Peyer's patch (tissue), 4 donors: ENCODE results near the gene CCL18. TPM values are rescaled to one million over a fixed set of nuclear protein-coding genes. Genes with fewer than 3 reads are reported as not detected.
"Not testable (repeated sequence)": the region's sequence is repeated elsewhere in the genome, so short reads cannot be mapped to it uniquely, and the experiment has no call there.

Experiments
- DNase-seq, 3 donors: peaks; one replicate each; pipeline ENCODE4 v3.0.0-alpha.2; 2017 to 2019
- H3K27ac ChIP-seq, 4 donors: fragments of 200-600 bp; sonication (generic); one replicate each; pipeline ENCODE4 v1.5.1; 2016 to 2019
- H3K27me3 ChIP-seq, 2 donors: fragments of 200-600 bp; sonication (generic); one replicate each; pipeline ENCODE4 v1.5.1; 2019
- H3K36me3 ChIP-seq, 3 donors: fragments of 200-600 bp; sonication (generic); one replicate each; pipeline ENCODE4 v1.5.1; 2016 to 2019
- H3K4me1 ChIP-seq, 4 donors: fragments of 200-600 bp; sonication (generic); one replicate each; pipeline ENCODE4 v1.5.1; 2016 to 2019
- H3K4me3 ChIP-seq, 4 donors: fragments of 200-600 bp; sonication (generic); 1 replicate in 3 of 4; 2 replicates in 1 of 4; pipeline ENCODE4 v1.5.1; 2016 to 2019; ENCODE audit warnings: mild to moderate bottlenecking in 1 of 4
- H3K9me3 ChIP-seq, 4 donors: fragments of 200-600 bp; sonication (generic); one replicate each; pipeline ENCODE4 v1.5.1; 2016 to 2019; ENCODE audit warnings: mild to moderate bottlenecking in 1 of 4
- POLR2A ChIP-seq, 2 donors: fragments of 450-650 bp; IDR thresholded peaks; one replicate each; pipeline ENCODE4 v1.5.1; 2017; ENCODE audit warnings: antibody characterized with exemption in 2 of 2, mild to moderate bottlenecking in 2 of 2, moderate library complexity in 2 of 2
- total RNA-seq, 4 donors: library from RNA; depleted of rRNA; stranded (reverse); fragments of >200 nt; gene quantifications; one replicate each; pipeline ENCODE4 v1.1.0, GENCODE V29; 2016
- TF ChIP-seq, protein P1 (sequence below), 6 experiments: fragments of 450-650 bp in 4 of 6; fragments of 200-600 bp in 2 of 6; sonication (generic) in 1 of 6; IDR thresholded peaks; one replicate each; pipeline ENCODE4 v1.5.1; 2017 to 2019; ENCODE audit warnings: antibody characterized with exemption in 6 of 6, mild to moderate bottlenecking in 3 of 6, moderate library complexity in 1 of 6

Gene CCL18
- total RNA-seq, 4 donors from 2014 or later: 3.3 to 3.9 TPM; not detected in 2

DNA sequence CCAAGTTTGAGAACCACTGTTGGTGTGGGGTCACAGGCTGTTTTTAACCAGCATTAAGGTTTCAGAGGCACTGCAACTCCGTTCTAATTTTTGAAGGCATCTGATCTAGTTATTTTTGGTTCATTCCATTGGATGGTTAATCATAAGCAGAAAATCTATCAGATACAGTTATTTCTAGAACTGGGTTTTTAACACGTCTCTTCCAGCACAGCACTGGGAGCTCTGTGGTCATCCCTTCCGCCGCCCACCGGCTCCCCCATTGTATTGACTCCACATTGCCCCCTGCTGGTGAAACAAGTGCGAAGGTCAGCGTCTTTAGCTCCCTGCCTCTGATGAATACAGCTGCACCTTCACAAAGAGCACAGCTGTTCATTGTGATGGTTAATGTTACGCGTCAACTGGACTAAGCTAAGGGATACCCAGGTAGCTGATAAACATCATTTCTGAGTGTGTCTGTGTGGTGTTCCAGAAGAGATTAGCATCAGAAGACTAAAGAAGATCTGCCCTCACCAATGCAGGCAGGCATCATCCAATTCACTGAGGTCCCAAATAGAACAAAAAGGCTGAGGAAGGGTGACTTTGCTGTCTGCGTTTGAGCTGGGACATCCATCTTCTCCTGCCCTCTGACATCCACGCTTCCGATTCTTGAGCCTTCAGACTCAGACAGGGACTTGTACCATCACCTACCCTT is 8.5 kb downstream of the CCL18 start:
- no peak for TF ChIP-seq POLR2A (IDR thresholded peaks at IDR 0.05)
- TF ChIP-seq, protein P1, sequence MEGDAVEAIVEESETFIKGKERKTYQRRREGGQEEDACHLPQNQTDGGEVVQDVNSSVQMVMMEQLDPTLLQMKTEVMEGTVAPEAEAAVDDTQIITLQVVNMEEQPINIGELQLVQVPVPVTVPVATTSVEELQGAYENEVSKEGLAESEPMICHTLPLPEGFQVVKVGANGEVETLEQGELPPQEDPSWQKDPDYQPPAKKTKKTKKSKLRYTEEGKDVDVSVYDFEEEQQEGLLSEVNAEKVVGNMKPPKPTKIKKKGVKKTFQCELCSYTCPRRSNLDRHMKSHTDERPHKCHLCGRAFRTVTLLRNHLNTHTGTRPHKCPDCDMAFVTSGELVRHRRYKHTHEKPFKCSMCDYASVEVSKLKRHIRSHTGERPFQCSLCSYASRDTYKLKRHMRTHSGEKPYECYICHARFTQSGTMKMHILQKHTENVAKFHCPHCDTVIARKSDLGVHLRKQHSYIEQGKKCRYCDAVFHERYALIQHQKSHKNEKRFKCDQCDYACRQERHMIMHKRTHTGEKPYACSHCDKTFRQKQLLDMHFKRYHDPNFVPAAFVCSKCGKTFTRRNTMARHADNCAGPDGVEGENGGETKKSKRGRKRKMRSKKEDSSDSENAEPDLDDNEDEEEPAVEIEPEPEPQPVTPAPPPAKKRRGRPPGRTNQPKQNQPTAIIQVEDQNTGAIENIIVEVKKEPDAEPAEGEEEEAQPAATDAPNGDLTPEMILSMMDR (IDR thresholded peaks at IDR 0.05): peak; percentile 9 to 78 (median 72)
- Histone ChIP-seq H3K4me3 (no peak overlapping the region), H3K9me3 (peaks cover 0 to 5% (median 2%) of the 10 kb centered on the region in 4 donors), H3K27me3 (no peaks in the 10 kb centered on the region), H3K27ac (no peak overlapping the region), H3K4me1 (no peaks in the 10 kb centered on the region), H3K36me3 (no peaks in the 10 kb centered on the region)
- peak; percentile 60 to 79 (median 65) for DNase-seq

DNA sequence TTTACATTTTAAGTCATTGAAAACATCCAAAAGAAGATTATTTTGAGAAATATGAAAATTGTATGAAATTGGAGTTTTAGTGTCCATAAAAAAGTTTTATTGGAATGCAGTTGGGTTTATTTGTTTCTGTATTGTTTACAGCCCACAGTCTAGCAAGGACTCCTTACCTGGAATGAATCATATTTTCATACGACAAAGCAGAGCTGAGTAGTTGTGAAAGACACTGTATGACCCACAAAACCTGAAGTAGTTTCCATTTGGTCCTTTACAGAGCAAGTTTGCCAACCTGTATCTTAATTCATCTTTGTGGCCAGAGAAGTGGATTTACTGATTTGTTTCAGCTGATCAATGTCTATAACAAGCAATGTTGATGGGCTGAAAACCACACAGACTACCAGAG is 10.3 kb downstream of the CCL18 start:
- H3K27me3 ChIP-seq: no peaks in the 10 kb centered on the region
- no peak for DNase-seq
- H3K27ac ChIP-seq: no peak overlapping the region
- TF ChIP-seq, protein P1 (IDR thresholded peaks at IDR 0.05): no peak
- no peak for TF ChIP-seq POLR2A (IDR thresholded peaks at IDR 0.05)
- H3K4me1 ChIP-seq: no peaks in the 10 kb centered on the region
- H3K4me3 ChIP-seq: no peak overlapping the region
- H3K36me3 ChIP-seq: no peaks in the 10 kb centered on the region
- H3K9me3 ChIP-seq: peaks cover 0 to 6% (median 2%) of the 10 kb centered on the region in 4 donors

DNA sequence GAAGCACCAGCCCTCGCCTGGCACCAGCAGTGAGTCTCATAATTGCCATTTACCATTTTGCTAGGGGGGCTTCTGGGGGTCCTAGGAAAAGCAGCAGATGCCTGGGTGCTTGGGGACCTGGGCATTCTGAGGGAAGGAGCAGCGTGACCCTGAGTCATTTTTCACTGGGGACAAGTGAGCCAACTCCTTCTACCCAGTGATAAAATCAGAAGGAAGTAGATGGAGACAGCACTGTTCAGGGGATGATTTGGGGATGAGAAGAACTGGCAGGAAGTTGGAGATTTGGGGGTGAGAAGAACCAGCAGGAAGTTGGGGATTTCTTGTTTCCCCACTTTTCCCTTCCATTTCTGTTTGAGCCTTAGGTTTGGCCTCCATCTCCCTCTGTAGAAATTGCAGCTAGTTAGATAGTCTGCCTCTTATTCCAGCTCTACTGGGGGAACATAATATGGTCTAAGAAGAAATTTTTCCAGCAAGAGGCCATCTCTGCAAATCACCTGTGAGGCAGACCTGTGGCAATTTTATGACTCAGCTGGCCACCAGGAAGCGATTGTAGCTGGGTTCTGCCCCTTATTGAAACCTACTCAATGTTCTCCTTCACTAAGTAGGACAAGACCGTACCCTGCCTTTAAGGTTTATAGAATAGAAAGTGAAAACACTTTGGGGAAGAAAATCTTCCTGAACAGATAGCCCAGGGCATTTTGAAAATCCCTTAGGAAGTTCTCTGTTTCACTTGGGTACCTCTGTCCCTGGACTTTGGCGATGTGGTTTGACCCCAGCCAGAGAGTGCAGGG is 17.8 kb downstream of the CCL18 start:
- not testable (repeated sequence) for DNase-seq, H3K27me3 ChIP-seq, H3K4me3 ChIP-seq, H3K36me3 ChIP-seq, H3K9me3 ChIP-seq, H3K4me1 ChIP-seq
- peak overlapping the region; percentile 60 to 80 (median 68) for H3K27ac ChIP-seq

DNA sequence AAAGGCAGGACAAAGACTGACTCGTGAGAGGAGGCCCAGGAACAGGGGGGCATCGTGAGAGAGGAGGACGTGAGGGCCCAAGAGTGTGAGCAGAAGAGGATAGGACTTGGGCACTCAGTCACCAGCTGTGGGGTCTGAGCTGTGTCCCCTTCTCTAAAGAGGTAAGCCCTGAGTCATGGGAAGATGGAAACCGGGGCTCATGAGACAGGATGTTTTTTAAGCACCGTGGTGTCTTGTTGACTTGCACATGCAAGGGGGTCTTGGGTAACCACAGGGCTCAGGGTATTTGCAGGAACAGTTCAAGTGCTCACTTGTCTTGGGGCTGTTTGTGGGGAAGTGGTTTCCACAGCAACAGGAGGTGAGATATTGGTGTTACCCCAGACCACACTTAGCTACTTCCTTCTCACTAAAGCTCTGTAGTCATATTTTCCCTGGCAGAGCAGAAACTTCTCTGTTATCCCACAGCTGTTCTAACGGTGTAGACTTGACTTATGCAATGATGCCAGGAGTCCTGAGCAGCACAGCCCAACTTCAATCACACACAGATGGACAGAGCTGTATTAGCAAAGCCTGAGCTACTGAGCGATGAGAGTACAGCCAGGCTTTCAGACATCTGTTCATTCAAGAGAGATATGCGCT is 18.5 kb downstream of the CCL18 start:
- H3K4me3 ChIP-seq, H3K27me3 ChIP-seq, H3K9me3 ChIP-seq, H3K4me1 ChIP-seq, H3K36me3 ChIP-seq: not testable (repeated sequence)
- DNase-seq: peak in 2 of 3 donors; percentile 66 to 85
- peak overlapping the region; percentile 60 to 80 (median 68) for H3K27ac ChIP-seq

DNA sequence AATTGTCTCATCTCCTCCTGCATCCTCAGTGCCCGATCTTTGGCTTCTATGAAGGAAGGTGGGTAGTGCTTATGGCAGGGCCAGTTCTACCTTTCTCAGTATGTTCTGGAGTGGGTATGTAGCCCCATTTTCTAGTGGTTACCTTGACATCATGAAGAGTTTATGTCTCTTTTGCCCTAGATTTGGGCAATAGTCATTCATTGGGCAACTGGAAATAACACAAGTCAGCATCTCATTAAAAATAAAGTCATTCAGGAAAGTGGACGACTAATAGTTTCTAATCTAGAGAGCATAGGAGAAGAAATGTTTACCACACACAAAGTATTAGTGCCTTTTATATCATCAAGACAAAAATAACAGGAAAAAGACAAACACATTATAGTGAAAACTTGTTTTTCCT is 19.6 kb downstream of the CCL18 start:
- H3K36me3 ChIP-seq, H3K27ac ChIP-seq, H3K4me1 ChIP-seq, H3K27me3 ChIP-seq, H3K9me3 ChIP-seq, DNase-seq, H3K4me3 ChIP-seq: not testable (repeated sequence)

DNA sequence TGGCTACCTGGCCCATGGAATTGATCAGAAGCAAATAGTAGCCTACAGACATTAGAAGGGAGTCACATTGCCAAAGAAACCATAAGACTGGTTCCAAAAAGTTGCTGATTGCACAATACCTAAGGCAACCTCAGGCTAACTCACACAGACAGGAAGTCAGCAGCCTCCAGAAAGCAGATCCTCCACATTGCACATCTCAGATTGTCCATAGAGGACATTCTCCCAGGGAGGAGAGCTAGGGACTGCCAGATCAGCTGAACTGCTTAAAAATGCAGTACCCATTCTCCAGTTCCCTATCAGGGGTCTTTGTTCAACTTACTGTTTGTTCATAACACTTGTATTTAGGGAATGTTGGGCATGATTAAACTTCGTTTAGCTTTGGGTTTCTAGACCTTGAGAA is 21.7 kb downstream of the CCL18 start:
- TF ChIP-seq POLR2A (IDR thresholded peaks at IDR 0.05): no peak
- TF ChIP-seq, protein P1 (IDR thresholded peaks at IDR 0.05): no peak
- Histone ChIP-seq H3K4me3 (no peak overlapping the region), H3K36me3 (no peaks in the 10 kb centered on the region), H3K9me3 (no peaks in the 10 kb centered on the region), H3K4me1 (peaks cover 0 to 7% (median 0%) of the 10 kb centered on the region in 4 donors), H3K27me3 (no peaks in the 10 kb centered on the region), H3K27ac (peak overlapping the region in 1 of 4 donors; percentile 30)
- DNase-seq: no peak

DNA sequence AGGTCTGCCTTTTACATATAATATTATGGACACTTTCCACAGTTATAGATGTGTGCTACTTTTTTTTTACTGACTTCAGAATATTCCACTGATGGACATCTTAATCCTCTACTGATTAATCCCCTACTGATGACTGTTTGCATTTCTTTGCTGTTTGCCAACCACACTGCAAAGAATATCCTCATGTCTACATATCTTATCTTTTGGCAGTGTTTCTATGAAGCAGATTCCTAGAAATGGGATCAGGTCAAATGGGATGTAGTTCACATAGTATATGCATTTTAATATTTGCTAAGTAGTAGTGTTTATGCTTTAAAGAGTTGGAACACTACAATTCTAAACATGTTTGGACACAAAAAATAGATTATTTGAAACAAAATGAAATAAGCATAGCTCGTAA is 22.7 kb downstream of the CCL18 start:
- H3K9me3 ChIP-seq: no peaks in the 10 kb centered on the region
- no peak overlapping the region for H3K27ac ChIP-seq
- TF ChIP-seq, protein P1 (IDR thresholded peaks at IDR 0.05): no peak
- TF ChIP-seq POLR2A (IDR thresholded peaks at IDR 0.05): no peak
- no peaks in the 10 kb centered on the region for H3K27me3 ChIP-seq
- peaks cover 0 to 7% (median 0%) of the 10 kb centered on the region in 4 donors for H3K4me1 ChIP-seq
- DNase-seq: no peak
- H3K4me3 ChIP-seq: no peak overlapping the region
- H3K36me3 ChIP-seq: no peaks in the 10 kb centered on the region

DNA sequence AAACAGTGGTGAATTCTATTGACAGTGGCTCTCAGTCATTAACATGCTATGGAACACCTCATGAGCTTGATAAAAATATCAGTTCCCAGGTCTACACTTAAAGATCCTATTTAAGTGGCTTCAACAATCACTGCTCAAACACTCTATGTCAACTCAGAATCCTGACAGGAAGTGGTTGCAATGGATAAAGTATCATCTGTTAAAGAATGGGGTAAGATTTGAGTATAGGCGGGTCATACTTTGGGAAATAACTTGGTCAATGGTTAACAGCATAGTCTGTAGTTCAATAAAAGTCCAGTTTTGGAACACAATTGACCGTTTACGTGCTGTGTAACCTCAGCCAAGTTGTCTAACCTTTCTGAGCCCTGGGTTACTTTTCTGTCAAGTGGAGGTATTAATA is 23.4 kb downstream of the CCL18 start:
- not testable (repeated sequence) for H3K36me3 ChIP-seq, H3K9me3 ChIP-seq, H3K27me3 ChIP-seq, H3K4me1 ChIP-seq, H3K27ac ChIP-seq, DNase-seq, H3K4me3 ChIP-seq

DNA sequence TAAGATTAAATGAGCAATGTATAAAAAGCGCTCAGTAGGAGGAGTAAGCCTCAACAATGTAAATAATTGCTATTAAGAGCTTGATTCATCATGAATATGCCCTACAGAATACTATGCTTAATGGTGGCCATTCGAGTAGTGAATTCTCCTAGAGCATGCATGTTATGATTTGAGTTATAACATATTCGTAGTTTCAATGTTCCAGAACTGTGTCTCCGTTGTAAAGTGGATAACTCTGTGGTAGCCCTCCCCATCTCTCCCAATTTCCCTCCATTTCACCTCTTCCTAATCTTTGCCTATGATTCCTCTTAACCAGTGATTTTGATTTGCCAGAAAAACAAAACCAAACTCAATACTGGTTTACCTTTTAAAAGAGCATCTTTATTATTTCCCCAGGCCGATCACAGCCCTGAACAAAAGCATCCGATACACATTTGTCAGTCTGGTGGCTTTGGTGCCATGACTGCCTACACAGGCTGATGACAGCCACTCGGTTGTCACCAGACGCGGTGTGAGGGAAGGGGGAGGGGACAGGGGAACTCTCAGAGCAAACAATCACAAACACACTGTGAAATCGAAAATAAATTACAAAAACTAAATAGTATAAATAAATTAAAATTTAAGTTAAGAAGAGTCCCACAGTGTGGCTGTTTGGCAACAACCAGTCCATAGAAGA is 24.0 kb downstream of the CCL18 start:
- H3K9me3 ChIP-seq, H3K36me3 ChIP-seq, H3K4me3 ChIP-seq, DNase-seq, H3K4me1 ChIP-seq, H3K27me3 ChIP-seq, H3K27ac ChIP-seq: not testable (repeated sequence)
